Measurements from ENCODE around the gene IMPDH1. TPM values are rescaled to one million over a fixed set of nuclear protein-coding genes. Genes with fewer than 3 reads are reported as not detected.

Gene IMPDH1
- total RNA-seq, 2 donors from 2014 or later, result 48.2 to 91.6 TPM

DNA sequence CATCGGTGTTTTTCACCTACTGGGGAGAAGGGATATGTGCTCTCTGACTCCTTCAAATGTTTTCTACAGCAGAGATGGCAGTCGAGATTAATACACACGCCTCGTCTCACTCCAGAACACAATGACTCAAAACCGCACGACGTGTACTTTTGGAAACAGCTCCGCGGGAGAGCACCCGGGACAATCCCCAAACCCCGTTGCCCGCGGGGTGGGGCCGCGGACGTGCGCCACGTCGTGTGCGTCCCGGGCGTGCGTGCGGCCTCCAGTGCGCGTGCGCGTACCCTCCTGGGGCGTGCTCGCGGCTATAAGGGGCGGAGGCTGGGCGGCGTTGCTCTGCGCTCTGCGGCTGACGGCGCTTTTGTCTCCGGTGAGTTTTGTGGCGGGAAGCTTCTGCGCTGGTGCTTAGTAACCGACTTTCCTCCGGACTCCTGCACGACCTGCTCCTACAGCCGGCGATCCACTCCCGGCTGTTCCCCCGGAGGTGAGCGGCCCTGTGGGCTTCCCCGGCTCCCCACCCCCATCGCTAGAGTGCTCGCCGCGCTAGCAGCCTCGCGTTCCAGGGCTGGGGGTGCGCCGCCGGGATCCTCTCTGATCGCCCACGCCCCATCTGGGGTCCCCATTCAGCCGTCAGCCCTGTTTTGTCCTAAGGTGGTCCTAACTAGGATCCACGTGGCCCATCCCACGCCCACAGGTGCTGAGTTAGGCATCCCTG lies 45.9 kb upstream of the IMPDH1 start, which contains the start of gene HILPDA:
Gene HILPDA, plus strand, starts transcription at position 336 of the 712 bp plus-strand sequence. CDS start 1,391 bp downstream, outside the sequence.
- no peaks in the 10 kb centered on the region for H3K27me3 ChIP-seq (replicated peaks; ENCODE audit: insufficient read depth)
- H3K4me1 ChIP-seq (replicated peaks), result peaks cover 23% of the 10 kb centered on the region
- under 1% methylated on average over 59 of the region's 64 CpGs for WGBS
- intact Hi-C loops (cut with DNase I), result loop anchor here (2.0 to 10.0 kb wide), 2 partner anchors 29 to 51 kb away; partner anchors contain the start of gene IMPDH1
- TF ChIP-seq POLR2A (IDR thresholded peaks at IDR 0.05), result peak; percentile 86
- peak in 1 of 4 experiments; percentile 29 for TF ChIP-seq CTCF (IDR thresholded peaks at IDR 0.05)
- TF ChIP-seq POLR2AphosphoS5 (IDR thresholded peaks at IDR 0.05), result peak; percentile 84
- peak within 1 kb of the TSS; percentile 88 to 90 for H3K27ac ChIP-seq
- H3K4me3 ChIP-seq, result peak within 1 kb of the TSS; percentile 67 to 74
- H3K9me3 ChIP-seq, result no peaks in the 10 kb centered on the region
- no peaks in the 10 kb centered on the region for H3K36me3 ChIP-seq
- peak; percentile 88 for DNase-seq (ENCODE audit: low spot score)

DNA sequence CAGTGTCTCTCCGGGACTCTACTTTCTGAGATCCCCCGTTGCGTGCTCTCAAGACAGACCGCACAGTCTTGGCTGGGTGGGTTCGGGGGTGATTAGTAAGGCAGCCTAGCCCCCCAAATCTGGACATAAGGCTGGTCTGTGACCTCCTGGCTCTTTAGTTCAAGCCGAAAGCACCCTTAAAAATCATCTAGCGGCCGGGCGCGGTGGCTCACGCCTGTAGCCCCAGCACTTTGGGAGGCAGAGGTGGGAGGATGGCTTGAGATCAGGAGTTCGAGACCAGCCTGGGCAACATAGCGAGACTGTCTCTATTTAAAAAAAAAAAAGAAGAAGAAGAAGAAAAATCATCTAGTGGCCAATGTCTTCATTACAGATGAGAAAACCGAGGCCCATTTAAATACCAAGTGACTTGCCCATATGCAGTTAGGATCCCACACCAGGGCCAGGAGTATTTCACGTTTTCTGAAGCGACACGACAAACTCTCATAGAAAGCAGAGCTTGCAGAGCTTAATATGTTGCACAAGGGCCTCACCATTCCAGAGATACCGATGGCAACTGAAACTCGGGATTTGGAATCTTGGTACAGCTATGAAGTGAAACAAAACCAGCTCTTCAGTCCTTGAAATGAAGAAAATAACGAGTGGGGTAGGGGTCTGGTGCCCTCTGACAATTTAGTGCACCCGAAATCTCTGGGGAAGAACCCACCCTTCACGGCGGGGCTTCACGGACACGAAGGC lies 45.2 kb upstream of the IMPDH1 start:
- peak overlapping the region; percentile 88 to 90 for H3K27ac ChIP-seq
- TF ChIP-seq POLR2AphosphoS5 (IDR thresholded peaks at IDR 0.05), result no peak
- no peak for TF ChIP-seq POLR2A (IDR thresholded peaks at IDR 0.05)
- TF ChIP-seq CTCF (IDR thresholded peaks at IDR 0.05), result no peak
- peak overlapping the region; percentile 67 to 74 for H3K4me3 ChIP-seq
- intact Hi-C loops (cut with DNase I), result loop anchor here (10.0 kb wide), 1 partner anchor 50 kb away; the partner anchor contains the start of gene IMPDH1
- no peaks in the 10 kb centered on the region for H3K27me3 ChIP-seq (replicated peaks; ENCODE audit: insufficient read depth)
- H3K9me3 ChIP-seq, result no peaks in the 10 kb centered on the region
- 56% methylated on average over 25 of the region's 25 CpGs for WGBS
- no peaks in the 10 kb centered on the region for H3K36me3 ChIP-seq
- no peak for DNase-seq (ENCODE audit: low spot score)
- H3K4me1 ChIP-seq (replicated peaks), result peaks cover 23% of the 10 kb centered on the region

DNA sequence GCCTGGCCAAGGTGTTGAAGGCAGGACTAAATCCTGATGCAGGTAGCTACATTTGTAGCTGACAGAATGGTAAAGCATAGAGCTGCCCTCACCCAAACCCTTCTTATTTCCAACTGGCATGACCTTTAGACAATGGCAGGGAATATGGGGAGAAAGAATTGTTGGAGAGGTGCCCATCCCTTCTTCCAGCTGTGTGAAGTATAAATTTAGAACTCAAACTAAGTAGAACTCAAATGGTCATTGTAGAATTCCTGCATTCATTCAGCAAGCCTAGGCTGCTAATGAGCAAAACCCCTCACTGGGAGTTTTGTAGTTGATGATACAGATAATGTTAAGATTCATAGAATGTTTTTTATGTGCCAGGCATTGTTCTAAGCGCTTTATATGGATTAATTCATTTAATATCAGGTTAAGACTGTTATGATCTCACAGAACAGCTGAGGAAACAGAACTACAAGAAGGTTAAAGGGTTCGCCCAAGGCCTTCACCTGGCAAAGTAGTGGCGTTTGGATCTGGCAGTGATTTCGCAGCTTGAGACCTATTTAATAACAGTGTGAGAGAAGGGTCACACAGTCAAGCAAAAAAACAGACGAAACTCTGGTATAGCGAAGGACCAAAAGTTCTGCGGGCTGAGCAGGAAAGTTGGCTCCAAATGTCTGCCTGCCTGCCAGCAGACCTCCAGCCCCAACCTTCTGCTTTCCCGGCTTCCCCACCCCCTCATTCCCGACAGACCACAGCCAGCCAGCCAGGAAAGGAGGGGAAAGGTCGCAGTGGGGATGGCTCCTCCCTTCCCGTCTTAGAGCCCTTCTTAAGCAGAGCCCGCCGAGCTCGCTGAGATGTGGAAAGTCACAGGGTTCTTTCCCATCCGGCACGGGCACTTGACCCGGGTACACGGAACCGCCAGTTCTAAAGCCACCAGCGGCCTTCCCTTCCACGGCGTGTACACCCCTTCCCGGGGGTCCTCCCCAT lies 44.3 kb upstream of the IMPDH1 start:
- TF ChIP-seq CTCF (IDR thresholded peaks at IDR 0.05) (no peak), POLR2AphosphoS5 (IDR thresholded peaks at IDR 0.05) (peak; percentile 39), POLR2A (IDR thresholded peaks at IDR 0.05) (no peak)
- no peaks in the 10 kb centered on the region for H3K36me3 ChIP-seq
- peak overlapping the region; percentile 88 to 90 for H3K27ac ChIP-seq
- WGBS, result 39% methylated on average over 23 of the region's 23 CpGs
- no peak overlapping the region for H3K4me3 ChIP-seq
- no peaks in the 10 kb centered on the region for H3K27me3 ChIP-seq (replicated peaks; ENCODE audit: insufficient read depth)
- DNase-seq (ENCODE audit: low spot score), result no peak
- H3K9me3 ChIP-seq, result no peaks in the 10 kb centered on the region
- H3K4me1 ChIP-seq (replicated peaks), result peaks cover 18% of the 10 kb centered on the region
- intact Hi-C loops (cut with DNase I), result loop anchor here (10.0 kb wide), 1 partner anchor 49 kb away; the partner anchor contains the start of gene IMPDH1

DNA sequence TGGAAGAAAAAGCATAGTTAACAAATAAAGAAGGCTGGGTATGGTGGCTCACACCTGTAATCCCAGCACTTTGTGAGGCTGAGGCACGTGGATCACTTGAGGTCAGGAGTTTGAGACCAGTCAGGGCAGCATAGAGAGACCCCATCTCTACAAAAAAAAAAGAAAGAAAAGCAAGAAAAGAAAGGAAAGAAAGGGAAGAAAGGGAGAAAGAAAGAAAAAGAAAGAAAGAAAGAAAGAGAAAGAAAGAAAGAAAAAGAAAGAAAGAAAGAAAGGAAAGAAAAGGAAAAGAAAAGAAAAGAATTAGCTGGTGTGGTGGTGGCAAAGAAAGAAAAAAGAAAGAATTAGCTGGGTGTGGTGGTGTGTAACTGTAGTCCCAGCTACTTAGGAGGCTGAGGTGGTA lies 42.8 kb upstream of the IMPDH1 start:
- Histone ChIP-seq H3K4me1 (replicated peaks) (peaks cover 13% of the 10 kb centered on the region), H3K27me3 (replicated peaks; ENCODE audit: insufficient read depth) (no peaks in the 10 kb centered on the region), H3K27ac (no peak overlapping the region), H3K9me3 (no peaks in the 10 kb centered on the region), H3K4me3 (no peak overlapping the region), H3K36me3 (no peaks in the 10 kb centered on the region)
- no peak for TF ChIP-seq POLR2A (IDR thresholded peaks at IDR 0.05)
- no peak for TF ChIP-seq CTCF (IDR thresholded peaks at IDR 0.05)
- TF ChIP-seq POLR2AphosphoS5 (IDR thresholded peaks at IDR 0.05), result no peak
- 76% methylated on average over 1 of the region's 1 CpG for WGBS
- intact Hi-C loops (cut with DNase I), result loop anchor here (10.0 kb wide), 1 partner anchor 48 kb away; the partner anchor contains the start of gene IMPDH1
- DNase-seq (ENCODE audit: low spot score), result no peak
